AG09309 (cell line): ENCODE data around the gene EPHB2.

ENCODE experiments used
- DNase-seq: peaks from one replicate; pipeline ENCODE4 v3.0.0-alpha.2; 2010; ENCODE audit warnings: low read depth
- H3K4me3 ChIP-seq: 2 replicates; pipeline ENCODE4 v1.5.1; 2011; ENCODE audit warnings: mild to moderate bottlenecking, low read depth, low read length, moderate library complexity; ENCODE audit not compliant: control insufficient read depth
- CTCF ChIP-seq: IDR thresholded peaks from 2 replicates; pipeline ENCODE4 v1.5.1; 2011; ENCODE audit warnings: mild to moderate bottlenecking, low read depth, low read length, inconsistent platforms; ENCODE audit not compliant: insufficient read depth, control insufficient read depth; ENCODE audit errors: missing control alignments

Gene EPHB2

GRCh38 chr1:22922640-22923039 is 212.0 kb downstream of the EPHB2 start:
- TF ChIP-seq CTCF, result no peak
- DNase-seq, result no peak
- no peak overlapping the region for H3K4me3 ChIP-seq

- DNase-seq, result no peak
- H3K4me3 ChIP-seq, result no peak overlapping the region
- TF ChIP-seq CTCF, result no peak
These were observed 214.5 kb downstream of the EPHB2 start for GRCh38 chr1:22925111-22925510.

- no peak overlapping the region for H3K4me3 ChIP-seq
- no peak for DNase-seq
- TF ChIP-seq CTCF, result peak; percentile 95
These were observed 219.7 kb downstream of the EPHB2 start for GRCh38 chr1:22930240-22930912.

- no peak for TF ChIP-seq CTCF
- H3K4me3 ChIP-seq, result no peak overlapping the region
- DNase-seq, result no peak
These were observed 222.3 kb downstream of the EPHB2 start for GRCh38 chr1:22932803-22933470.

- no peak for DNase-seq
- no peak for TF ChIP-seq CTCF
These were observed 224.8 kb downstream of the EPHB2 start for GRCh38 chr1:22935433-22935832.

GRCh38 chr1:22936681-22937080 is 226.0 kb downstream of the EPHB2 start:
- no peak overlapping the region for H3K4me3 ChIP-seq
- TF ChIP-seq CTCF, result no peak
- DNase-seq, result no peak

More at GRCh38 chr1:22935433-22935832, 224.8 kb downstream of the EPHB2 start:
- no peak overlapping the region for H3K4me3 ChIP-seq

GRCh38 chr1:22941257-22941656 is 230.6 kb downstream of the EPHB2 start:
- no peak for DNase-seq
- TF ChIP-seq CTCF, result no peak
- no peak overlapping the region for H3K4me3 ChIP-seq
